Spleen (tissue), 11 donors: ENCODE measurements around the gene AFTPH. TPM values are rescaled to one million over a fixed set of nuclear protein-coding genes. Genes with fewer than 3 reads are reported as not detected.

Experiments
- DNase-seq: peaks from one replicate; pipeline ENCODE4 v3.0.0-alpha.2; 2020
- H3K27ac ChIP-seq, 8 donors: fragments of 200-600 bp; sonication (generic) in 7 of 8; 1 replicate in 4 of 8; 2 replicates in 4 of 8; pipeline versions ENCODE4 v1.5.0 to v1.8.0; 2016 to 2021; ENCODE audit warnings: inconsistent platforms in 4 of 8, mild to moderate bottlenecking in 4 of 8, moderate library complexity in 1 of 8
- H3K27me3 ChIP-seq, 7 donors: fragments of 200-600 bp; sonication (generic) in 6 of 7; replicated peaks in 1 of 7; 1 replicate in 4 of 7; 2 replicates in 3 of 7; pipeline versions ENCODE4 v1.5.0 to v1.8.0; 2016 to 2021; ENCODE audit warnings: inconsistent platforms in 3 of 7, mild to moderate bottlenecking in 1 of 7
- H3K36me3 ChIP-seq, 6 donors: fragments of 200-600 bp; sonication (generic) in 5 of 6; 1 replicate in 4 of 6; 2 replicates in 2 of 6; pipeline versions ENCODE4 v1.5.0 to v1.8.0; 2016 to 2021; ENCODE audit warnings: inconsistent platforms in 2 of 6
- H3K4me1 ChIP-seq, 6 donors: fragments of 200-600 bp; sonication (generic) in 5 of 6; 1 replicate in 3 of 6; 2 replicates in 3 of 6; pipeline versions ENCODE4 v1.5.0 to v1.8.0; 2016 to 2021; ENCODE audit warnings: inconsistent platforms in 3 of 6
- H3K4me3 ChIP-seq, 8 donors: fragments of 200-600 bp; sonication (generic) in 7 of 8; 1 replicate in 4 of 8; 2 replicates in 4 of 8; pipeline versions ENCODE4 v1.5.0 to v1.8.0; 2016 to 2021; ENCODE audit warnings: inconsistent platforms in 4 of 8, mild to moderate bottlenecking in 4 of 8, moderate library complexity in 2 of 8
- H3K9me3 ChIP-seq, 8 donors: fragments of 200-600 bp; sonication (generic) in 7 of 8; 1 replicate in 4 of 8; 2 replicates in 4 of 8; pipeline versions ENCODE4 v1.5.0 to v1.8.0; 2016 to 2021; ENCODE audit warnings: inconsistent platforms in 4 of 8
- CTCF ChIP-seq, 11 experiments: fragments of 200-600 bp in 7 of 11; fragments of 450-650 bp in 4 of 11; sonication (generic) in 4 of 11; IDR thresholded peaks in 8 of 11; conservative IDR thresholded peaks in 3 of 11; 1 replicate in 7 of 11; 2 replicates in 4 of 11; pipeline versions ENCODE4 v1.4.0 to v1.8.0; 2016 to 2021; ENCODE audit warnings: antibody characterized with exemption in 11 of 11, inconsistent platforms in 4 of 11, mild to moderate bottlenecking in 1 of 11
- POLR2A ChIP-seq, 3 donors: fragments of 450-650 bp; IDR thresholded peaks; one replicate each; pipeline ENCODE4 v1.5.1; 2017; ENCODE audit warnings: antibody characterized with exemption in 3 of 3, mild to moderate bottlenecking in 1 of 3
- POLR2AphosphoS5 ChIP-seq, 3 donors: sonication (generic); formaldehyde crosslinking; IDR thresholded peaks; one replicate each; pipeline ENCODE4 v1.5.1; 2017; ENCODE audit warnings: antibody characterized with exemption in 3 of 3
- WGBS, 5 donors: extraction: QIAGEN DNeasy Blood & Tissue Kit in 3 of 5; methylation state at CpG; one replicate each; pipeline versions ENCODE4 v1.1.5 to v1.1.7; 2013 to 2018; 5-methylcytosine and 5-hydroxymethylcytosine counted together
- intact Hi-C: fragments of 100-400 bp; cut with DNase I; formaldehyde crosslinking; loops from one replicate; pipeline ENCODE4 v1.15.0; 2023; ENCODE audit warnings: low total_unique reads
- polyA plus RNA-seq, 3 donors: library from polyadenylated mRNA; stranded (reverse); fragments of 200-250 nt; gene quantifications; one replicate each; pipeline ENCODE4 v1.2.1, GENCODE V29; 2013
- total RNA-seq, 7 donors: library from RNA; depleted of rRNA in 3 of 7; stranded (reverse); fragments of >200 nt in 3 of 7; fragmentation: NEBNext Ultra II Directional in 4 of 7; extraction: Animal tissue kit (Norgen Biotek cat#: 25700) in 4 of 7; gene quantifications; one replicate each; pipeline versions ENCODE4 v1.1.0 to v1.2.1, GENCODE V29; 2016 to 2021
- donor health status: healthy with polysubstance abuse.
- donor health status: DM: no; HTN: no; CAD: no; lungs with moderate emphysema.
- donor health status: DM: no; HTN: no; CAD: no.
- donor health status: Bipolar disorder and iron deficiency.
- donor health status: healthy.
- donor health status: DM: no; HTN: no; CAD: no.
- donor health status: DM: yes; HTN: yes; CAD: no.

AFTPH gene
- total and polyA plus RNA-seq, 10 donors: 36.9 to 71.1 (median 49.9) TPM

GRCh38 chr2:64622443-64623241 is 98.5 kb downstream of the AFTPH start:
- H3K4me3 ChIP-seq: no peak overlapping the region
- peaks cover 0 to 38% (median 19%) of the 10 kb centered on the region in 6 donors for H3K4me1 ChIP-seq
- H3K36me3 ChIP-seq: no peaks in the 10 kb centered on the region
- no peaks in the 10 kb centered on the region for H3K27me3 ChIP-seq
- H3K9me3 ChIP-seq: no peaks in the 10 kb centered on the region
- peak overlapping the region; percentile 15 to 79 (median 68) for H3K27ac ChIP-seq
- 68 to 77% (median 75%) methylated on average over 11 to 13 of the region's 13 CpGs for WGBS, 5 donors
- DNase-seq: peak; percentile 85
- TF ChIP-seq POLR2A (IDR thresholded peaks at IDR 0.05): no peak
- peak; percentile 61 to 75 (median 67) for TF ChIP-seq POLR2AphosphoS5 (IDR thresholded peaks at IDR 0.05)
- TF ChIP-seq CTCF (IDR thresholded peaks at IDR 0.05 in 8 of 11, conservative IDR thresholded peaks at IDR 0.05 in 3 of 11): peak in 9 of 11 experiments; percentile 16 to 54 (median 38)
- intact Hi-C loops: no loop called here

- DNase-seq: no peak
- intact Hi-C loops: no loop called here
- peak overlapping the region in 5 of 8 donors; percentile 66 to 79 (median 75) for H3K27ac ChIP-seq
- no peak for TF ChIP-seq CTCF (IDR thresholded peaks at IDR 0.05 in 8 of 11, conservative IDR thresholded peaks at IDR 0.05 in 3 of 11)
- no peak for TF ChIP-seq POLR2AphosphoS5 (IDR thresholded peaks at IDR 0.05)
- no peak for TF ChIP-seq POLR2A (IDR thresholded peaks at IDR 0.05)
- H3K4me3 ChIP-seq: no peak overlapping the region
- H3K27me3 ChIP-seq: no peaks in the 10 kb centered on the region
- 84 to 91% (median 86%) methylated on average over 13 of the region's 13 CpGs for WGBS, 5 donors
- H3K36me3 ChIP-seq: no peaks in the 10 kb centered on the region
- no peaks in the 10 kb centered on the region for H3K9me3 ChIP-seq
- H3K4me1 ChIP-seq: peaks cover 4 to 41% (median 22%) of the 10 kb centered on the region in 6 donors
These were observed 99.2 kb downstream of the AFTPH start for GRCh38 chr2:64623242-64623850.

GRCh38 chr2:64624108-64624610 is 100.0 kb downstream of the AFTPH start:
- no peaks in the 10 kb centered on the region for H3K27me3 ChIP-seq
- TF ChIP-seq POLR2AphosphoS5 (IDR thresholded peaks at IDR 0.05) (no peak), CTCF (IDR thresholded peaks at IDR 0.05 in 8 of 11, conservative IDR thresholded peaks at IDR 0.05 in 3 of 11) (no peak), POLR2A (IDR thresholded peaks at IDR 0.05) (no peak)
- DNase-seq: no peak
- no peaks in the 10 kb centered on the region for H3K36me3 ChIP-seq
- H3K4me3 ChIP-seq: no peak overlapping the region
- H3K4me1 ChIP-seq: peaks cover 4 to 48% (median 30%) of the 10 kb centered on the region in 6 donors
- intact Hi-C loops: no loop called here
- H3K27ac ChIP-seq: no peak overlapping the region
- H3K9me3 ChIP-seq: no peaks in the 10 kb centered on the region
- 92 to 98% (median 93%) methylated on average over 6 of the region's 6 CpGs for WGBS, 5 donors

- intact Hi-C loops: no loop called here
- Histone ChIP-seq H3K4me1 (peaks cover 4 to 55% (median 36%) of the 10 kb centered on the region in 6 donors), H3K27me3 (no peaks in the 10 kb centered on the region), H3K4me3 (no peak overlapping the region), H3K27ac (no peak overlapping the region), H3K36me3 (no peaks in the 10 kb centered on the region), H3K9me3 (no peaks in the 10 kb centered on the region)
- DNase-seq: no peak
- WGBS, 5 donors: 85 to 96% (median 94%) methylated on average over 6 of the region's 6 CpGs
- TF ChIP-seq CTCF (IDR thresholded peaks at IDR 0.05 in 8 of 11, conservative IDR thresholded peaks at IDR 0.05 in 3 of 11): no peak
- TF ChIP-seq POLR2A (IDR thresholded peaks at IDR 0.05): no peak
- no peak for TF ChIP-seq POLR2AphosphoS5 (IDR thresholded peaks at IDR 0.05)
These were observed 100.7 kb downstream of the AFTPH start for GRCh38 chr2:64624862-64625261.
